ENCODE data around the gene POLR2L.

DNA sequence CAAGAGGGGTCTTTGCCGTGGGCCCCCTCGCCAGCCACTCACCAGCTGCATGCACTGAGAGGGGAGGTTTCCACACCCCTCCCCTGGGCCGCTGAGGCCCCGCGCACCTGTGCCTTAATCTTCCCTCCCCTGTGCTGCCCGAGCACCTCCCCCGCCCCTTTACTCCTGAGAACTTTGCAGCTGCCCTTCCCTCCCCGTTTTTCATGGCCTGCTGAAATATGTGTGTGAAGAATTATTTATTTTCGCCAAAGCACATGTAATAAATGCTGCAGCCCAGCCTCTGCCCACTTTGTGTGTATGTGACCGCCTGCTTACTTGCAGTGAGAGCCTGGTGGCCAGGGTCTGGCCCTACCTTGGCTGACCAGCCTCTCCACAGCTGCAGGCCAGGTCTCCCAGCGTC, 17.4 kb downstream of the POLR2L start:
- TF ChIP-seq CTCF (IDR thresholded peaks at IDR 0.05) (no peak), POLR2A (IDR thresholded peaks at IDR 0.05) (no peak), POLR2AphosphoS5 (IDR thresholded peaks at IDR 0.05) (no peak)
